D341Med (cell line): ENCODE measurements around the gene TMEM170B.

ENCODE experiments used
- DNase-seq: peaks from one replicate; pipeline ENCODE4 v3.0.0; 2012; ENCODE audit warnings: low spot score

The TMEM170B gene

GRCh38 chr6:11586117-11586516 is 48.6 kb downstream of the TMEM170B start:
- DNase-seq: no peak

- no peak for DNase-seq
Measured at GRCh38 chr6:11586536-11586935, 49.0 kb downstream of the TMEM170B start.

GRCh38 chr6:11589261-11589660 is 51.7 kb downstream of the TMEM170B start:
- DNase-seq: no peak

GRCh38 chr6:11592294-11592906 is 54.9 kb downstream of the TMEM170B start:
- DNase-seq: no peak

- no peak for DNase-seq
Measured at GRCh38 chr6:11593096-11593495, 55.5 kb downstream of the TMEM170B start.

GRCh38 chr6:11595903-11596302 is 58.4 kb downstream of the TMEM170B start:
- DNase-seq: no peak

- DNase-seq: no peak
Measured at GRCh38 chr6:11596640-11597237, 59.2 kb downstream of the TMEM170B start.

- DNase-seq: no peak
Measured at GRCh38 chr6:11598687-11599086, 61.1 kb downstream of the TMEM170B start.

GRCh38 chr6:11600251-11600650 is 62.7 kb downstream of the TMEM170B start:
- DNase-seq: no peak

- no peak for DNase-seq
Measured at GRCh38 chr6:11601776-11602605, 64.4 kb downstream of the TMEM170B start.

- DNase-seq: no peak
Measured at GRCh38 chr6:11604215-11604614, 66.7 kb downstream of the TMEM170B start.

- DNase-seq: no peak
Measured at GRCh38 chr6:11604836-11605506, 67.4 kb downstream of the TMEM170B start.

- DNase-seq: no peak
Measured at GRCh38 chr6:11605507-11605905, 68.0 kb downstream of the TMEM170B start.

GRCh38 chr6:11606332-11606731 is 68.8 kb downstream of the TMEM170B start:
- no peak for DNase-seq

GRCh38 chr6:11607383-11607782 is 69.8 kb downstream of the TMEM170B start:
- no peak for DNase-seq

- no peak for DNase-seq
Measured at GRCh38 chr6:11608600-11609323, 71.2 kb downstream of the TMEM170B start.

- DNase-seq: no peak
Measured at GRCh38 chr6:11609324-11610071, 71.9 kb downstream of the TMEM170B start.

- DNase-seq: no peak
Measured at GRCh38 chr6:11613336-11613735, 75.8 kb downstream of the TMEM170B start.

- no peak for DNase-seq
Measured at GRCh38 chr6:11613858-11614257, 76.3 kb downstream of the TMEM170B start.

- DNase-seq: no peak
Measured at GRCh38 chr6:11614534-11615213, 77.1 kb downstream of the TMEM170B start.

GRCh38 chr6:11615214-11615602 is 77.7 kb downstream of the TMEM170B start:
- DNase-seq: no peak
